ENCODE results near the gene ZCCHC9. TPM values are rescaled to one million over a fixed set of nuclear protein-coding genes. Genes with fewer than 3 reads are reported as not detected.

Gene ZCCHC9
- total RNA-seq, 2 experiments from 2014 or later = 19.2 to 27.4 TPM

DNA sequence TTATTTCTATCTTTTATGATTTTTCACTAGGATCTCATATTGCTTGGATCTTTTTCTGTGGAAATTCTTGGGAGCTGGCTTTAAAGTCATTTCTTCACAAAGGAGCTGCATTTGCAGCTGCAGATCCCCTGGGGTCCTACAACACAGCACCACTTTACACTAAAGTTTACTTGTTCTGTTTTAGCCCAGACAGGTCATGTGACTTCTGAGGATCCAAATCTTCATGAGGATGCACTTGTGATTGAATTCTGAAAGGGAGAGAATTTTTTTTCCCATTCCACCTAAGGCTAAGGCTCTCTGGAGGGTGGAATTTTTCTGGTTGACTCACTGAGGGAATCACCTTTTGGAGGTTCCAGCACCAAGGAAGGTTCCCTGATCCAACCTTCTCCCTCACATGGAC lies 49.1 kb downstream of the ZCCHC9 start:
- TF ChIP-seq EZH2phosphoT487 (IDR thresholded peaks at IDR 0.05; ENCODE audit: borderline replicate concordance, low read depth, low read length) = no peak
- TF ChIP-seq, protein P1, sequence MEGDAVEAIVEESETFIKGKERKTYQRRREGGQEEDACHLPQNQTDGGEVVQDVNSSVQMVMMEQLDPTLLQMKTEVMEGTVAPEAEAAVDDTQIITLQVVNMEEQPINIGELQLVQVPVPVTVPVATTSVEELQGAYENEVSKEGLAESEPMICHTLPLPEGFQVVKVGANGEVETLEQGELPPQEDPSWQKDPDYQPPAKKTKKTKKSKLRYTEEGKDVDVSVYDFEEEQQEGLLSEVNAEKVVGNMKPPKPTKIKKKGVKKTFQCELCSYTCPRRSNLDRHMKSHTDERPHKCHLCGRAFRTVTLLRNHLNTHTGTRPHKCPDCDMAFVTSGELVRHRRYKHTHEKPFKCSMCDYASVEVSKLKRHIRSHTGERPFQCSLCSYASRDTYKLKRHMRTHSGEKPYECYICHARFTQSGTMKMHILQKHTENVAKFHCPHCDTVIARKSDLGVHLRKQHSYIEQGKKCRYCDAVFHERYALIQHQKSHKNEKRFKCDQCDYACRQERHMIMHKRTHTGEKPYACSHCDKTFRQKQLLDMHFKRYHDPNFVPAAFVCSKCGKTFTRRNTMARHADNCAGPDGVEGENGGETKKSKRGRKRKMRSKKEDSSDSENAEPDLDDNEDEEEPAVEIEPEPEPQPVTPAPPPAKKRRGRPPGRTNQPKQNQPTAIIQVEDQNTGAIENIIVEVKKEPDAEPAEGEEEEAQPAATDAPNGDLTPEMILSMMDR (conservative IDR thresholded peaks at IDR 0.05; ENCODE audit: low read length) = no peak
- H2AFZ ChIP-seq (ENCODE audit: low read length) = no peak overlapping the region
- no peaks in the 10 kb centered on the region for H3K36me3 ChIP-seq (ENCODE audit: insufficient read depth, low read length)
- H4K20me1 ChIP-seq (ENCODE audit: insufficient read depth, low read length) = no peaks in the 10 kb centered on the region
- H3K9me2 ChIP-seq (ENCODE audit: insufficient read depth, low read length) = no peaks in the 10 kb centered on the region
- H3K4me2 ChIP-seq (ENCODE audit: low read length) = no peak overlapping the region
- H3K79me2 ChIP-seq (ENCODE audit: insufficient read depth, low read depth, low read length) = no peaks in the 10 kb centered on the region
- H3K9me3 ChIP-seq (ENCODE audit: low read length) = no peaks in the 10 kb centered on the region
- POLR2A ChIA-PET = no interaction called here
- DNase-seq (ENCODE audit: low spot score) = no peak
- BruUV-seq (replicated peaks) = no TSS peak
- H3K4me3 ChIP-seq (ENCODE audit: low read depth, low read length, poor library complexity, severe bottlenecking) = no peak overlapping the region
- no peaks in the 10 kb centered on the region for H3K4me1 ChIP-seq (ENCODE audit: insufficient read depth, low read length, poor library complexity, severe bottlenecking)
- intact Hi-C loops (cut with micrococcal nuclease; ENCODE audit: unreplicated experiment) = no loop called here
- CTCF ChIA-PET (ENCODE audit: unreplicated experiment) = no interaction called here
- no peak overlapping the region for H3K27ac ChIP-seq (ENCODE audit: low read depth, low read length, poor library complexity, severe bottlenecking)

DNA sequence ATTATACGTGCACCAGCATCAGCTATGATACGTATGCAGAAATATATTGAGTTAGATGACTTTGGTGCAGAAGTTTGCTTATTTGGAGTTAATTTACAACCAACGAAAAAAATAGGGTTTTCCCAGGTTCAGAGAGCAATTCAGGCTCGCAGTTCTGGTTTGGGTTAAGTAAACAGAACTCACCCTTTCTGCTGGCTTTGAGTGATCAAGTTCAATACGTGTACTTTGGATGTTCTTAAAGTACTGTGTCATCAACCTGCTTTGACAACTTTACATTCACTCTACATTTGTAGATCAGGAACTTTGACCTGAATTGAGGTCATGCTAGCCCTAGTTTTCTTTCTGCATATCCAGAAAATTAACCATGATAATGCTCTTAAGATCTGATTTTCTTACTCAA lies 51.8 kb downstream of the ZCCHC9 start:
- no peaks in the 10 kb centered on the region for H3K36me3 ChIP-seq (ENCODE audit: insufficient read depth, low read length)
- H4K20me1 ChIP-seq (ENCODE audit: insufficient read depth, low read length) = no peaks in the 10 kb centered on the region
- CTCF ChIA-PET (ENCODE audit: unreplicated experiment) = no interaction called here
- DNase-seq (ENCODE audit: low spot score) = no peak
- H3K9me3 ChIP-seq (ENCODE audit: low read length) = no peaks in the 10 kb centered on the region
- no peak overlapping the region for H2AFZ ChIP-seq (ENCODE audit: low read length)
- no peaks in the 10 kb centered on the region for H3K79me2 ChIP-seq (ENCODE audit: insufficient read depth, low read depth, low read length)
- H3K4me1 ChIP-seq (ENCODE audit: insufficient read depth, low read length, poor library complexity, severe bottlenecking) = no peaks in the 10 kb centered on the region
- POLR2A ChIA-PET = interaction anchor here (1.0 kb wide), 1 partner anchor 82 kb away, joined by 3 read pairs; no protein-coding TSS in a partner anchor
- intact Hi-C loops (cut with micrococcal nuclease; ENCODE audit: unreplicated experiment) = no loop called here
- H3K9me2 ChIP-seq (ENCODE audit: insufficient read depth, low read length) = no peaks in the 10 kb centered on the region
- no peak for TF ChIP-seq EZH2phosphoT487 (IDR thresholded peaks at IDR 0.05; ENCODE audit: borderline replicate concordance, low read depth, low read length)
- TF ChIP-seq, protein P1 (conservative IDR thresholded peaks at IDR 0.05; ENCODE audit: low read length) = no peak
- H3K27ac ChIP-seq (ENCODE audit: low read depth, low read length, poor library complexity, severe bottlenecking) = no peak overlapping the region
- BruUV-seq (replicated peaks) = no TSS peak
- no peak overlapping the region for H3K4me3 ChIP-seq (ENCODE audit: low read depth, low read length, poor library complexity, severe bottlenecking)
- no peak overlapping the region for H3K4me2 ChIP-seq (ENCODE audit: low read length)

DNA sequence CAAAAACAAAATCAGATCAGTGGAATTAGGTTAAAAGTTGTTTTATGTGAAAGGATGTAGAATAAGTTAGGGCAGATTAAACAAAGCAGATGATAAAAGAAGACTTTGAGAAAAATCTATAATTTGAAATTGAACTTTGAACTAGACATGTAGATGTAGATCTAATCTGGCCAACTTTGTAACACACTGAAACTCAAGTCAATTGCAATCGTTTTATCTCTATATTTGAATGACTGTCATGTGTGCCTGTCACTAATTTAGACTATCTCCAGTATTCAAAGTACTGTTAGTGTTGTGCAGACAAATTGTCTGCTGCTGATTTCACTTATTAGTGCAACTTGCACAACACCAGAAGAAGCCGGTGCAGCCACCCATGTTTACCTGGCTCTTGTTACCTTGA lies 52.7 kb downstream of the ZCCHC9 start:
- ChIA-PET CTCF (ENCODE audit: unreplicated experiment) (no interaction called here), POLR2A (interaction anchor here (1.0 kb wide), 1 partner anchor 83 kb away, joined by 3 read pairs; no protein-coding TSS in a partner anchor)
- H4K20me1 ChIP-seq (ENCODE audit: insufficient read depth, low read length) = no peaks in the 10 kb centered on the region
- no peak overlapping the region for H3K4me2 ChIP-seq (ENCODE audit: low read length)
- no peak overlapping the region for H3K27ac ChIP-seq (ENCODE audit: low read depth, low read length, poor library complexity, severe bottlenecking)
- DNase-seq (ENCODE audit: low spot score) = no peak
- TF ChIP-seq, protein P1 (conservative IDR thresholded peaks at IDR 0.05; ENCODE audit: low read length) = no peak
- no peak for TF ChIP-seq EZH2phosphoT487 (IDR thresholded peaks at IDR 0.05; ENCODE audit: borderline replicate concordance, low read depth, low read length)
- no peak overlapping the region for H3K4me3 ChIP-seq (ENCODE audit: low read depth, low read length, poor library complexity, severe bottlenecking)
- no peaks in the 10 kb centered on the region for H3K36me3 ChIP-seq (ENCODE audit: insufficient read depth, low read length)
- H3K9me2 ChIP-seq (ENCODE audit: insufficient read depth, low read length) = no peaks in the 10 kb centered on the region
- no TSS peak for BruUV-seq (replicated peaks)
- intact Hi-C loops (cut with micrococcal nuclease; ENCODE audit: unreplicated experiment) = no loop called here
- no peaks in the 10 kb centered on the region for H3K9me3 ChIP-seq (ENCODE audit: low read length)
- no peaks in the 10 kb centered on the region for H3K4me1 ChIP-seq (ENCODE audit: insufficient read depth, low read length, poor library complexity, severe bottlenecking)
- H3K79me2 ChIP-seq (ENCODE audit: insufficient read depth, low read depth, low read length) = no peaks in the 10 kb centered on the region
- H2AFZ ChIP-seq (ENCODE audit: low read length) = no peak overlapping the region
